Psoas muscle (tissue), 8 donors: ENCODE data around the gene ACBD4. TPM values are rescaled to one million over a fixed set of nuclear protein-coding genes. Genes with fewer than 3 reads are reported as not detected.

Source experiments
- ATAC-seq, 4 donors: fragments of 200-7000 bp; cut with Tn5 transposase; one replicate each; pipeline ENCODE4 v1.9.1; 2020; ENCODE audit warnings: moderate library complexity in 3 of 4, mild to moderate bottlenecking in 2 of 4
- DNase-seq, 2 donors: peaks; one replicate each; pipeline ENCODE4 v3.0.0-alpha.2; 2020
- H3K27ac ChIP-seq: fragments of 200-600 bp; one replicate; pipeline ENCODE4 v1.8.0; 2022
- H3K27me3 ChIP-seq, 3 donors: fragments of 200-600 bp in 1 of 3; one replicate each; pipeline versions ENCODE4 v1.6.1 to v1.8.0; 2013 to 2022; ENCODE audit warnings: low read length in 2 of 3, mild to moderate bottlenecking in 2 of 3, moderate library complexity in 1 of 3; ENCODE audit not compliant: insufficient read depth in 3 of 3
- H3K36me3 ChIP-seq, 2 donors: fragments of 200-600 bp in 1 of 2; one replicate each; pipeline versions ENCODE4 v1.6.1 to v1.8.0; 2013 to 2022; ENCODE audit warnings: low read depth in 1 of 2, mild to moderate bottlenecking in 1 of 2, moderate library complexity in 1 of 2; ENCODE audit not compliant: insufficient read depth in 1 of 2
- H3K4me1 ChIP-seq: fragments of 200-600 bp; one replicate; pipeline ENCODE4 v1.8.0; 2022
- H3K4me3 ChIP-seq: fragments of 200-600 bp; one replicate; pipeline ENCODE4 v1.8.0; 2022; ENCODE audit warnings: mild to moderate bottlenecking
- H3K9me3 ChIP-seq: fragments of 200-600 bp; one replicate; pipeline ENCODE4 v1.8.0; 2022
- CTCF ChIP-seq: fragments of 200-600 bp; IDR thresholded peaks from one replicate; pipeline ENCODE4 v1.8.0; 2022; ENCODE audit warnings: antibody characterized with exemption
- WGBS, 3 donors: extraction: QIAGEN DNeasy Blood & Tissue Kit; methylation state at CpG; one replicate each; pipeline versions ENCODE4 v1.1.6 to v1.1.7; 2013; 5-methylcytosine and 5-hydroxymethylcytosine counted together
- intact Hi-C, 2 donors: fragments of 100-400 bp; cut with DNase I; formaldehyde crosslinking; loops; one replicate each; pipeline versions ENCODE4 v1.11.0 to v1.14.2; 2022
- polyA plus RNA-seq, 3 donors: library from polyadenylated mRNA; stranded (reverse); fragments of 200-250 nt; gene quantifications; one replicate each; pipeline ENCODE4 v1.2.3, GENCODE V29; 2013
- total RNA-seq, 4 donors: library from RNA; stranded (reverse); fragmentation: NEBNext Ultra II Directional in 2 of 4; extraction: Animal tissue kit (Norgen Biotek cat#: 25700) in 2 of 4; gene quantifications; one replicate each; pipeline versions ENCODE4 v1.2.1 to v1.2.4, GENCODE V29; 2021 to 2023
- donor health status: healthy with polysubstance abuse.
- donor health status: DM: no; HTN: no; CAD: no; lungs with moderate emphysema.
- donor health status: Bipolar disorder and iron deficiency.
- donor health status: healthy.
- donor health status: DM: yes; HTN: yes; CAD: no.
- donor health status: DM: no; HTN: no; CAD: no.
- donor health status: DM: no; HTN: no; CAD: no.
- donor health status: DM: yes; HTN: yes; CAD: no.

Gene ACBD4
- total and polyA plus RNA-seq, 7 donors = 2.7 to 8.2 (median 4.4) TPM

- H3K4me3 ChIP-seq = no peak overlapping the region
- no peak for ATAC-seq
- H3K4me1 ChIP-seq = peaks cover 39% of the 10 kb centered on the region
- H3K27ac ChIP-seq = peak overlapping the region; percentile 85
- H3K36me3 ChIP-seq = peaks cover 0 to 27% of the 10 kb centered on the region in 2 donors
- no peak for TF ChIP-seq CTCF
- no peaks in the 10 kb centered on the region for H3K9me3 ChIP-seq
- WGBS, 3 donors = 89 to 94% (median 89%) methylated on average over 22 to 23 of the region's 23 CpGs
- intact Hi-C loops = no loop called here
- DNase-seq = peak in 1 of 2 donors; percentile 12
- no peaks in the 10 kb centered on the region for H3K27me3 ChIP-seq
Measured at GRCh38 chr17:45112559-45113423, 22.7 kb upstream of the ACBD4 start.

GRCh38 chr17:45113424-45113754 lies 22.1 kb upstream of the ACBD4 start:
- Histone ChIP-seq H3K27me3 (no peaks in the 10 kb centered on the region), H3K9me3 (no peaks in the 10 kb centered on the region), H3K4me1 (peaks cover 38% of the 10 kb centered on the region), H3K4me3 (no peak overlapping the region), H3K36me3 (peaks cover 0 to 21% of the 10 kb centered on the region in 2 donors), H3K27ac (peak overlapping the region; percentile 6)
- WGBS, 3 donors = 88 to 94% (median 92%) methylated on average over 9 of the region's 9 CpGs
- intact Hi-C loops = no loop called here
- DNase-seq (no peak), ATAC-seq (no peak)
- no peak for TF ChIP-seq CTCF

GRCh38 chr17:45114117-45114932 lies 21.2 kb upstream of the ACBD4 start:
- WGBS, 3 donors = 78 to 82% (median 81%) methylated on average over 15 to 19 of the region's 19 CpGs
- intact Hi-C loops = no loop called here
- peak in 1 of 2 donors; percentile 10 for DNase-seq
- no peaks in the 10 kb centered on the region for H3K9me3 ChIP-seq
- no peaks in the 10 kb centered on the region for H3K27me3 ChIP-seq
- no peak for ATAC-seq
- peaks cover 29% of the 10 kb centered on the region for H3K4me1 ChIP-seq
- H3K27ac ChIP-seq = no peak overlapping the region
- no peak overlapping the region for H3K4me3 ChIP-seq
- no peak for TF ChIP-seq CTCF
- H3K36me3 ChIP-seq = peaks cover 0 to 20% of the 10 kb centered on the region in 2 donors

- DNase-seq = peak in 1 of 2 donors; percentile 8
- 88 to 91% (median 90%) methylated on average over 24 to 26 of the region's 26 CpGs for WGBS, 3 donors
- no peak for ATAC-seq
- no peaks in the 10 kb centered on the region for H3K9me3 ChIP-seq
- TF ChIP-seq CTCF = no peak
- intact Hi-C loops = no loop called here
- peaks cover 21% of the 10 kb centered on the region for H3K4me1 ChIP-seq
- no peak overlapping the region for H3K4me3 ChIP-seq
- peaks cover 0 to 28% of the 10 kb centered on the region in 2 donors for H3K36me3 ChIP-seq
- H3K27ac ChIP-seq = no peak overlapping the region
- H3K27me3 ChIP-seq = no peaks in the 10 kb centered on the region
Measured at GRCh38 chr17:45115015-45115625, 20.4 kb upstream of the ACBD4 start.
